Activated CD8-positive, alpha-beta memory T cell treated with anti-CD3 and anti-CD28 coated beads, Interleukin-2, amount 50 U/mL, for 4 hours (primary cell): Measurements from ENCODE around the gene DTNB.

Experiments used
- DNase-seq: peaks from one replicate; pipeline ENCODE4 v3.0.0-alpha.2; 2020

The DTNB gene

DNA sequence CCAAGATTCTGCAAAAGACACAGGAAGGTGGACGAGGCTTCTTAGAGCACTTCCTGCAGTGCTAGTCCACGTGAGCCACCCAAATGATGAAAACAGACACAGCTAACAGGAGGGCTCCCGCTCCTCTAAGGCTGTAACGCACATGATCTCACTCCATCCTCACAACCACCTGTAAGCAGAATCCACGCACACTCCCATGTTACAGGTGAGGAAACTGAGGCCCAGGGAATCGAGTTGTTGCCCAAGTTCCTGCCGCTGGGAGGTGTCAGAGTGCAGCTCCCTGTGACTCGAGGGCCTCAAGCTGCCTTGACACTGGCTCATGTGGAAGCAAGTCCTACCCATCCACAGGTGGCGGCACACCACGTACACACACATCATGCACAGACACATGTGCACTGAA is 336.1 kb downstream of the DTNB start:
- DNase-seq = no peak

DNA sequence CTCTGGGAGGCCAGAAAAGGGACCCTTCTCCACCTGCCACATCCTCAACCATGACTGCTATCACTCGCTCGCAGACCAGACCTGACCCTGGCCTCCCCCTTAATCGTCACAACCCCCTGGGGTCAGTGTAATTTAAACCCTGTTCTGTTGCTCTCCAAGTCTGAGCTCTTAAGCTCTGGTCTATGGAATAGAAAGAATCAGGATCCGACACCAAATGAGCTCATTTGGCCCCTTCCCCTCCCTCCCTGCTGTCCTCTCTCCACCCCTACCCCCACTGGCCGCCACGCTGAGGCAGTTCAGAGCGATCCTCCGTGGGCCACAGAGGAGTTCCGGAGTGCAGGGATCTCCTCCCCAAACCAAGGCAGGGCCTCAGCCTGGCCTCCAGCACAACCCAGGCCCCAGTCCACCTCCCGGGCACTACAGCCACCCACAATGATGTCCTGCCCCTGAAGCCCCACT is 337.0 kb downstream of the DTNB start:
- DNase-seq = no peak

DNA sequence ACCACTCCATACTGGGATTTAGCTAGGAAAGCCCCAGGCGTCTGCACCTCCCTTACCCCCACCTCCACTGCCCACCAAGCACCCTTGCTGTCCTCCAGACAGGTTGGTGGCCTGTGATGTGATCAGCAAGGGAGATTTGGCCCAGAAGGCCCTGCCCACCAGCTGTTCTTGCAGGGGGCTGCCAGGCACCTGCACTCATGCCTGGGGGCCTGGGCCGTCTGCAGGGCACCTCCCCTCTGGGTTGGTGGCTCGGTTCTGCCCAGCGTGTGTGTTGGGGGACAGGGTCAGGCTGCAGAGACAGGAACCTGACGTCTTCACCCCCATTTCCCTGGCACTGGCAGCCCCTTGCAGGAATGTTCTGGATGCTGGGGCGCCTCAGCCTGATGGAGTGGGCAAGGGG is 337.4 kb downstream of the DTNB start:
- DNase-seq = no peak

DNA sequence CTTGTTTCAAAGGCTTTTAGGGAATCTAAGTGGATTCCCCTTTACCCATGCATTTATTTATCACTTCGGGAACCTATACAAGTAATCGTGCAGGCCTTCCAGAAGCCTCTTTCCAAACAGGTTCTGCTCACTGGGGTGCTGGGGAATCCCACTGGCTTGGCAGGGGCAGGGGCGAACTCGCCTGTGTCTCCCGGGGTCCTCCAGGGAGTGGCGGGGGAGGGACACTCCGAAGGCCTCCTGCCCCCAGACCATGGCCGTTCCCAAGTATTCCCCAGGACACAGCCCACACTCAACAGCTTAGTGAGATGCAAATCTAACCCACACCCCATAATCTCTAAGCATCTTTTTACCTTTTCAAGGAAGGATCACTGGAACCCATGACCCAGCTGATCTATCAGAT is 338.2 kb downstream of the DTNB start:
- DNase-seq = no peak

DNA sequence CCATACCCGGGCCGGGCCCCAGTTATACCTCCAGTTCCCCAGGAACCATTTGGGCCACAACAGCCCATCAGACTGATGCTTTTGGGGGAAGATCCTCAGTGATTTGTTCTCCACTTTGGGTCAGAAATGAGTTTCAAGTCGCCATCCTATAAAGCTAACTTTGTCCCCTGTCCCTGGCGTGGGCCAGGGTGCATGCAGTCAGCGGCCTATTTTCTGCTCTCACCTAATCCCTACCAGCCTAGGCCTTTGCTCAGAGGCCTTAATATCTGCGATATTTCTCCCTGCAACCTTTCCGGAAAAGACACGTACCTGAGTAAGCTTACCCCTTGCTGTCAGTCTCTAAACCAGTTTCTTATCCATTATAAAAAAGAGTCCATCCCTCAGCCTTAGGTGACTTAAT is 338.9 kb downstream of the DTNB start:
- DNase-seq = no peak

DNA sequence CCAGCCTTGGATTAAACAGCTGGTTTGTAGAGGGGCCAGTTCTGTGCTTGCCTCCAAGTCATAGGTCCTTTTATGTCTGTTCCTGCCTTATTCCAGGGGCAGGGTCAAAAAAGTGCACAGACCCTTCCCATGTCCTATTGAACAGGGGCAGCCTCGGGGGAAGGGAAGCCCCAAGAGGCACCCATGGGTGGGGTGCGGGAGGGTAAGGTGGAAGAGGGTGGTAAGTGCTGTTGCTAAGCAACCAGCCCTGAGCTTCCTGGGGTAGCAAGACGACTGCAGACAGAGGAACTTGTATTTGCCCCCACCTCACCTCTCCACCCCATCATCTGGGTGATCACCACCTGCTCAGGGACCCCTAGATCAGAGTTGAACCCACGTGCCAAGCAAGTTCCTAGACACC is 339.4 kb downstream of the DTNB start:
- no peak for DNase-seq

DNA sequence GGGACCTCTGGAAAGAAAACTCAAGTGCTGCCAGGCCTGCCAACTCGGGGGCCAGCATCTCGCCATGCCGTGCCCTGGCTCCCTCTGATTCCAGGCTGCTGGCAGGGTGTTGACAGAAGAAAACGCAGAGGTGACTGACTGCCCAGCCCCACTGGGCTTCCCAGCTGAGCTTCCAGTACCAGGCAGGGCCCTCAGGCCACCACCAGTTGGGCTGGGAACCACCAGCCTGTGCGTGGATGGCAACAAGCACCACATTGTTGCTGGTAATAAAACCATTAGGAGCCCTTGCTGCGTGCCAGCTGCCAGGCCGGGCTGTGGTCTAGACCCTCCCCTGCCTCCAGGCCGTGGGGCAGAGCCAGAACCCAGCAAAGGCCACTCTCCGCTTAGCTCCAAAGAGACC is 340.8 kb downstream of the DTNB start:
- DNase-seq = no peak

DNA sequence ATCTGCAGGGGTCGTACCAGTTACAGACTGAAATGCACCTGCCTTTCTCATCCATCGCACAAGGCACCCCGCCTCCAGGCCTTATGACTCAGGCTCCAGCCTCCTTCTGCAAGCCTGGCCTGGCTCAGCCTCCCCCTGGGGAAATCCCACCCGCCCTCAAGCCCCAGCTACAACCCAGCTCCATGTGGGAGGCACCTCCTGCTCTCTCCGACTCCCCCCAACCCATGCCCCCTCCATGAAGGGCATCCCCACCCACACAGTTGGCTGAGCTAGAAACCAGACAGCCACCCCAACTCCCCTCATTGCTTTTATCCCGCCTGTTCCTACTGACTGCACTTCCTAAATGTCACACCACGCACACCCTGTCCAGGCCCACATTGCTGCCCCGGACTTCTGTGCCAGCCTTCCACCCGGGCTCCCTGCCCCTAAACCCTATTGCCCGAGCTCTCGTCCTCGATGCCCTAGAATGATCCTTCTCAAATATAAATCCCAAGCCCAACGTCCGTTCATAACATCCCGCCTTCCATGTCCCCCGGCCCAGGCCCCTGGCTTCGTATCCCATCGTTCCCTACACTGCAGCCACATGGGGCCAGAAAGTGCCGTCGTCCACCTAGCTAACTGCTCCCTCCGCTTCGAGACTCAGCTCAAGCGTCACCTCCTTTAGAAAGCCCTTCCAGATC is 341.6 kb downstream of the DTNB start:
- peak; percentile 77 for DNase-seq

DNA sequence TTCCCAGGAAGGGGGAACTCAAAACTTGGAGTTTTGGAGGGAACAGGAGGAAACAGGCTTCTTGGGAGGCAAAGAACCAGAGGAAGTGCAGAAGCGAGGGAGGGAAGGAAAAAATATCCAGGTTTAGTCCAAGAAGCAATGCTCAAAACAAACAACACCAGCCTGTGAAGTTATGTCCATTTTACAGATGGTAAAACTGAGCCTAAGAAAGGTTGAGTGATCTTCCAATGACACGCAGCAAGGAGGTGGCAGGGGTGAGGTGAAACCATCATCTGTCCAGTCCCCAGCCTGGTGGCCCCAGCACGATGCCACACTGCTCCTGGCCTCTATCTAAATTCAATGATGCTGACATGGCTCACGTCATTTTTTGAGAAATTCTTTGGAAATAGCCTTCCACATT is 342.4 kb downstream of the DTNB start:
- DNase-seq = no peak

DNA sequence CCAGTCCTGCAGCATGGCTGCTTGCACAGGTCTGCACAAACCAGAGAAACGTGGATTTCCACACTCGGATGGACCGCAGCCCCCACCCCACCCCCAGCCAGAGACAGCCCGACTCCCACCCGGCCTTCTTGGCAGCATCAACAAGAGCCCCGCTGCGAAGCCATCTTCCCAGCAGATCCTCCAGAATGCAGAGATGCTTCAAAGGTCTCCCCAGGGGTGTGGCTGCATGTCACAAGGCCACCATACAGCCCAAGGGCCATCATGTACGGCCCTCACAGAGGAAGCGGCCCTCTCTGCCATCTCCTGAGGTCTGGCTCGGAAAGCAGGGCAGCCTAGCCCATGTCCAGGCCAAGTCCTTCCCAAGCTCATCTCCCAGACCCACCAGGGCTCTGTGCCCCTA is 343.1 kb downstream of the DTNB start:
- no peak for DNase-seq

DNA sequence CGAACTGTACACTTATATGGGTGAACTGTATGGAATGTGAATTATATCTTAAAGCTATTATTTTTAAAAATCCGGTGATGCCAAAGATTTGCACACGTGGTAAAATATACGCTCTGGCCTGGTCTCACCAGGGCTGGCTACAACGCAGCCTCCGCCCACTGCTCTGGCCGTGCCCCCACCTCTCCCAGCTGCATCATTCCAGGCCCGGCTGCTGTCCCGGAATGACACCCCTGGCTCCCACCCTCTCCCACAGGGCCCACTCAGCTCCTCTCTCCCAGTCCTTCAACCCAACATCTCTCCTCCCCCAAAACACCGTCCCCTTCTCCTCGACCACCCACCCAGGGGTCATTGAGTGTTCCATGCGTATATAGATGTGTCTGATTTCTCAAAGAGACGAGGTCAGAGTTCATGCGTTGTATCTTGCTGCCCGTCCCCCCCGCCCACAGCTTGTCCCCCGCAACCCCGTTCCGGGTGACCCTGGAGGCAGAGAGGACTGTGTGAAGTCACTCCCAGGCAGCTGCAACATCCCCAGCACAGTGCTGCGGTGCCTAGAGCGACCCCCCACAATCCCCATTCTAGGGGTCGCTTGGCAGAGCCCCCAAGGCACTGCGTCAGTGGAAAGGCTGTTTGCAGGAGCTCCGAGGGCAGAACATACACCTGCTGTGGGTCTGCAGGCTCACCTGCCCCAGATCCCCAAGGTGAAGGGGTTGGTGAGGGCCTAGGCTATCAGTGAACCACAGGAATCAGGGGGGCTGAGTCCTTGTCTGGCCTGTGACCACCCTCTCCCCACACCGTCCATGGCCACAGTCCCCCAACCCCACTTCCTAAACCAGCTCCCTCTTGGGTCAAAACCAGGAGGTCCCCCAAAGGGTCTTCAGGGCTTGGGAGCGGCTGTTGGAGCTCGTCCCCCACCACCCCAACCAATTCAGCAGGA is 345.0 kb downstream of the DTNB start:
- DNase-seq = no peak
